ENCODE measurements around the gene SSBP4.

The SSBP4 gene

GRCh38 chr19:18419699-18420460, 682 bp downstream of the SSBP4 start:
- in situ Hi-C loops (cut with MboI; ENCODE audit: low sequenced_read_pairs) = no loop called here

GRCh38 chr19:18420930-18421329, 1.7 kb downstream of the SSBP4 start:
- in situ Hi-C loops (cut with MboI; ENCODE audit: low sequenced_read_pairs) = no loop called here

GRCh38 chr19:18421371-18421959, 2.3 kb downstream of the SSBP4 start:
- in situ Hi-C loops (cut with MboI; ENCODE audit: low sequenced_read_pairs) = no loop called here

- in situ Hi-C loops (cut with MboI; ENCODE audit: low sequenced_read_pairs) = no loop called here
Observed at GRCh38 chr19:18422530-18423191, 3.5 kb downstream of the SSBP4 start.

- in situ Hi-C loops (cut with MboI; ENCODE audit: low sequenced_read_pairs) = no loop called here
Observed at GRCh38 chr19:18423258-18424020, 4.2 kb downstream of the SSBP4 start.

- in situ Hi-C loops (cut with MboI; ENCODE audit: low sequenced_read_pairs) = no loop called here
Observed at GRCh38 chr19:18424122-18424889, 5.1 kb downstream of the SSBP4 start.

GRCh38 chr19:18424890-18425514, 5.8 kb downstream of the SSBP4 start:
- in situ Hi-C loops (cut with MboI; ENCODE audit: low sequenced_read_pairs) = no loop called here

- in situ Hi-C loops (cut with MboI; ENCODE audit: low sequenced_read_pairs) = no loop called here
Observed at GRCh38 chr19:18425515-18426415, 6.6 kb downstream of the SSBP4 start.

GRCh38 chr19:18426416-18426767, 7.2 kb downstream of the SSBP4 start:
- in situ Hi-C loops (cut with MboI; ENCODE audit: low sequenced_read_pairs) = no loop called here

GRCh38 chr19:18427080-18427742, 8.0 kb downstream of the SSBP4 start:
- in situ Hi-C loops (cut with MboI; ENCODE audit: low sequenced_read_pairs) = no loop called here

- in situ Hi-C loops (cut with MboI; ENCODE audit: low sequenced_read_pairs) = no loop called here
Observed at GRCh38 chr19:18427743-18428113, 8.5 kb downstream of the SSBP4 start.

GRCh38 chr19:18428173-18428786, 9.1 kb downstream of the SSBP4 start:
- in situ Hi-C loops (cut with MboI; ENCODE audit: low sequenced_read_pairs) = no loop called here

GRCh38 chr19:18428787-18429674, 9.8 kb downstream of the SSBP4 start:
- in situ Hi-C loops (cut with MboI; ENCODE audit: low sequenced_read_pairs) = no loop called here

GRCh38 chr19:18429717-18430416, 10.7 kb downstream of the SSBP4 start:
- in situ Hi-C loops (cut with MboI; ENCODE audit: low sequenced_read_pairs) = no loop called here

- in situ Hi-C loops (cut with MboI; ENCODE audit: low sequenced_read_pairs) = no loop called here
Observed at GRCh38 chr19:18430417-18431144, 11.4 kb downstream of the SSBP4 start.

All from HL-60/S4 treated with phorbol 12-myristate 13-acetate at 8.2 ng/mL for 4 days and 3 days (cell line).